SK-N-SH (cell line): ENCODE results near the gene MPDU1. TPM values are rescaled to one million over a fixed set of nuclear protein-coding genes. Genes with fewer than 3 reads are reported as not detected.

Source experiments
- CTCF ChIA-PET: fragments of 300-600, 350-600 bp; formaldehyde crosslinking; extraction: SDS; loops from one replicate; lab custom pipeline; 2021; lab: Yijun Ruan, JAX
- POLR2A ChIA-PET: fragments of 350-600 bp; sonication (Branson Sonifier 250); formaldehyde crosslinking; extraction: SDS; loops from one replicate; lab custom pipeline; 2020; ENCODE audit warnings: antibody characterized with exemption, inconsistent platforms; lab: Yijun Ruan, JAX
- DNase-seq: peaks from one replicate; pipeline ENCODE4 v3.0.0; 2012
- H2AFZ ChIP-seq: fragments of 200-600 bp; sonication (generic); 2 replicates; pipeline ENCODE4 v1.8.1; 2016; ENCODE audit warnings: antibody characterized with exemption, mild to moderate bottlenecking, low read depth
- H3F3A ChIP-seq: fragments of 200-600 bp; sonication (generic); replicated peaks from 2 replicates; pipeline ENCODE3; 2016; ENCODE audit warnings: antibody characterized with exemption, mild to moderate bottlenecking; ENCODE audit not compliant: insufficient read depth
- H3K27ac ChIP-seq, 2 experiments: fragments of 200-500 bp in 1 of 2; fragments of 200-600 bp in 1 of 2; sonication (Bioruptor generic) in 1 of 2; sonication (generic), shearing (Covaris generic) in 1 of 2; 2 replicates each; pipeline versions ENCODE4 v1.5.1 to v1.6.1; 2014 to 2016; ENCODE audit warnings: low read depth in 2 of 2, inconsistent platforms in 1 of 2, low read length in 1 of 2, mild to moderate bottlenecking in 1 of 2, mixed read lengths in 1 of 2
- H3K27me3 ChIP-seq: fragments of 200-600 bp; sonication (generic), shearing (Covaris generic); 2 replicates; pipeline ENCODE4 v1.6.1; 2016; ENCODE audit warnings: mixed run types; ENCODE audit not compliant: insufficient read depth
- H3K36me3 ChIP-seq, 2 experiments: fragments of 200-500 bp in 1 of 2; fragments of 200-600 bp in 1 of 2; sonication (Bioruptor generic) in 1 of 2; sonication (generic) in 1 of 2; replicated peaks in 1 of 2; 2 replicates each; pipeline versions ENCODE3 to v1.5.1; 2014 to 2016; ENCODE audit warnings: low read length in 1 of 2, mild to moderate bottlenecking in 1 of 2; ENCODE audit not compliant: insufficient read depth in 2 of 2, control insufficient read depth in 1 of 2
- H3K4me1 ChIP-seq, 2 experiments: fragments of 200-500 bp in 1 of 2; fragments of 200-600 bp in 1 of 2; sonication (Bioruptor generic) in 1 of 2; sonication (generic), shearing (Covaris generic) in 1 of 2; 2 replicates each; pipeline versions ENCODE4 v1.5.1 to v1.6.1; 2014 to 2016; ENCODE audit warnings: low read depth in 1 of 2, low read length in 1 of 2, mixed run types in 1 of 2; ENCODE audit not compliant: insufficient read depth in 2 of 2, control insufficient read depth in 1 of 2
- H3K4me2 ChIP-seq: fragments of 200-600 bp; sonication (generic), shearing (Covaris generic); 2 replicates; pipeline ENCODE4 v1.6.1; 2017; ENCODE audit warnings: mixed run types
- H3K4me3 ChIP-seq, 2 experiments: fragments of 200-500 bp in 1 of 2; fragments of 200-600 bp in 1 of 2; sonication (Bioruptor generic) in 1 of 2; sonication (generic), shearing (Covaris generic) in 1 of 2; 2 replicates each; pipeline versions ENCODE4 v1.5.1 to v1.8.1; 2014 to 2016; ENCODE audit warnings: low read depth in 2 of 2, inconsistent platforms in 1 of 2, low read length in 1 of 2, mild to moderate bottlenecking in 1 of 2, mixed read lengths in 1 of 2, moderate library complexity in 1 of 2
- H3K79me2 ChIP-seq: fragments of 200-600 bp; sonication (generic); 2 replicates; pipeline ENCODE4 v1.8.1; 2017; ENCODE audit warnings: mild to moderate bottlenecking; ENCODE audit not compliant: insufficient read depth
- H3K9ac ChIP-seq: fragments of 200-600 bp; sonication (generic); 2 replicates; pipeline ENCODE4 v1.6.1; 2017; ENCODE audit warnings: mixed run types
- H3K9me2 ChIP-seq: fragments of 200-600 bp; sonication (generic); 2 replicates; pipeline ENCODE4 v1.6.1; 2017; ENCODE audit warnings: mixed run types
- H3K9me3 ChIP-seq: fragments of 200-600 bp; sonication (generic); 2 replicates; pipeline ENCODE4 v1.6.1; 2017; ENCODE audit warnings: mixed run types, mild to moderate bottlenecking, moderate library complexity
- H4K20me1 ChIP-seq: fragments of 200-600 bp; sonication (generic); 2 replicates; pipeline ENCODE4 v1.6.1; 2017; ENCODE audit warnings: mild to moderate bottlenecking, mixed run types; ENCODE audit not compliant: insufficient read depth
- EP300 ChIP-seq, 2 experiments: IDR thresholded peaks; 2 replicates each; pipeline versions ENCODE4 v1.4.0 to v1.6.1; 2012; ENCODE audit warnings: borderline replicate concordance in 1 of 2, low read depth in 1 of 2, low read length in 1 of 2
- EZH2phosphoT487 ChIP-seq: fragments of 200-600 bp; sonication (generic); IDR thresholded peaks from 2 replicates; pipeline ENCODE4 v1.6.1; 2017; ENCODE audit warnings: low read depth, mixed run types, mild to moderate bottlenecking, antibody characterized with exemption, moderate library complexity, borderline replicate concordance
- FOSL2 ChIP-seq: IDR thresholded peaks from 2 replicates; pipeline ENCODE4 v1.4.0; 2012; ENCODE audit warnings: low read depth, mild to moderate bottlenecking, moderate library complexity, borderline replicate concordance
- FOXJ3 ChIP-seq: sonication (generic); formaldehyde crosslinking; IDR thresholded peaks from 2 replicates; pipeline ENCODE4 v1.5.1; 2020; ENCODE audit warnings: mild to moderate bottlenecking, missing genetic modification reagents
- FOXM1 ChIP-seq: IDR thresholded peaks from 2 replicates; pipeline ENCODE4 v1.4.0; 2012; ENCODE audit warnings: low read depth, mild to moderate bottlenecking
- GATA2 ChIP-seq: sonication (generic); formaldehyde crosslinking; IDR thresholded peaks from 2 replicates; pipeline ENCODE4 v1.5.0; 2020; ENCODE audit warnings: mild to moderate bottlenecking, missing genetic modification reagents
- MXI1 ChIP-seq: IDR thresholded peaks from 2 replicates; pipeline ENCODE4 v1.6.1; 2012; ENCODE audit warnings: mild to moderate bottlenecking, low read depth, low read length, improper control_type of control experiment
- POLR2AphosphoS5 ChIP-seq: IDR thresholded peaks from 2 replicates; pipeline ENCODE4 v1.6.1; 2012; ENCODE audit warnings: low read depth, low read length
- RAD21 ChIP-seq: IDR thresholded peaks from 2 replicates; pipeline ENCODE4 v1.6.1; 2012; ENCODE audit warnings: mild to moderate bottlenecking, low read length
- RCOR1 ChIP-seq: fragments of 150-350 bp; IDR thresholded peaks from 2 replicates; pipeline ENCODE4 v1.6.1; 2017; ENCODE audit warnings: antibody characterized with exemption, low read length
- SIN3A ChIP-seq: IDR thresholded peaks from 2 replicates; pipeline ENCODE4 v1.6.1; 2012; ENCODE audit warnings: low read depth, mild to moderate bottlenecking, low read length, moderate library complexity, borderline replicate concordance
- SMC3 ChIP-seq: IDR thresholded peaks from 2 replicates; pipeline ENCODE4 v1.6.1; 2012; ENCODE audit warnings: low read depth, low read length, improper control_type of control experiment
- TAF1 ChIP-seq: IDR thresholded peaks from 2 replicates; pipeline ENCODE4 v1.6.1; 2012; ENCODE audit warnings: low read depth, mild to moderate bottlenecking, low read length, moderate library complexity, borderline replicate concordance
- TCF12 ChIP-seq: IDR thresholded peaks from 2 replicates; pipeline ENCODE4 v1.4.0; 2012
- TEAD4 ChIP-seq: IDR thresholded peaks from 2 replicates; pipeline ENCODE4 v1.4.0; 2012; ENCODE audit warnings: mild to moderate bottlenecking, borderline replicate concordance; ENCODE audit not compliant: insufficient read depth
- YY1 ChIP-seq: IDR thresholded peaks from 2 replicates; pipeline ENCODE4 v1.4.0; 2012; ENCODE audit warnings: low read depth, mild to moderate bottlenecking
- WGBS: methylation state at CpG from one replicate; pipeline ENCODE4 v1.1.6; 2017; ENCODE audit warnings: low lambda C conversion rate; 5-methylcytosine and 5-hydroxymethylcytosine counted together
- polyA plus RNA-seq, 3 experiments: library from polyadenylated mRNA; depleted of rRNA; stranded (reverse); fragments of >200 nt; gene quantifications; 2 replicates each; pipeline ENCODE4 v1.2.3, GENCODE V29; 2012
- TF ChIP-seq, protein P1 (sequence below): fragments of 150-350 bp; IDR thresholded peaks from 2 replicates; pipeline ENCODE4 v1.6.1; 2016; ENCODE audit warnings: mild to moderate bottlenecking, low read depth, low read length
- TF ChIP-seq, protein P2 (sequence below): IDR thresholded peaks from 2 replicates; pipeline ENCODE4 v1.6.1; 2012; ENCODE audit warnings: mild to moderate bottlenecking, low read depth, low read length, moderate library complexity
- TF ChIP-seq, protein P3 (sequence below): IDR thresholded peaks from 2 replicates; pipeline ENCODE4 v1.4.0; 2012; ENCODE audit warnings: low read depth, borderline replicate concordance

Gene MPDU1
- polyA plus RNA-seq, 1 of the 3 experiments (the other 2 are of a cell fraction): 126 TPM

DNA sequence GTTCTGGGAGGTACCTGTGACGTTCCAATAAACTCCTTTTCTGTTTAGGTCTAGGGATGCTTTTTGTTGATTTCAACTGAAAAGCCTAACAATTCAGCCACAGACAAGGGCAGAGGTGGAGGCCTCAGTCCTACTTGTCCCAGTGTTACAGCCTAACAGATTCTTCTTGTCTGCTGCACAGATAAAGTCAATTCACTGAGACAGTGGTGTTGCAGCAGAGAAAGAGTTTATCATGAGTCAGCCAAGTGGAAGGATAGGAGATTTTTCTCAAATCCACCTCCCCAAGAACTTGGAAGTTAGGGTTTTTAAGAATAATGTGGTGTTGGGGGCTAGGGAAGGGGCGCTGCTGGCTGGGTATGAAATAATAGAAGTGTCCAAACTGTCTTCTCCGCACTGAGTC is 45.6 kb upstream of the MPDU1 start:
- H3K4me1 ChIP-seq: no peaks in the 10 kb centered on the region
- ChIA-PET POLR2A (interaction anchor here (1.2 kb wide), 1 partner anchor 22 kb away, joined by 3 read pairs; no protein-coding TSS in a partner anchor), CTCF (interaction anchor here (6.8 kb wide), 1 partner anchor 23 kb away, joined by 32 read pairs; the partner anchor contains the start of gene SENP3)
- H3K9ac ChIP-seq: no peak overlapping the region
- no peaks in the 10 kb centered on the region for H3K36me3 ChIP-seq
- peaks cover 3% of the 10 kb centered on the region; the same call in 1 of the 2 replicates for H3K9me3 ChIP-seq
- DNase-seq: no peak
- H3K4me3 ChIP-seq: no peak overlapping the region
- no peaks in the 10 kb centered on the region for H3K27me3 ChIP-seq
- H3F3A ChIP-seq: no peaks in the 10 kb centered on the region
- TF ChIP-seq EP300 (IDR thresholded peaks at IDR 0.05; ENCODE audit: borderline replicate concordance in 1 of 2, low read depth in 1 of 2, low read length in 1 of 2): no peak
- no peak for TF ChIP-seq YY1
- TF ChIP-seq FOXJ3 (CRISPR knock-in tag): no peak
- no peak for TF ChIP-seq RCOR1
- TF ChIP-seq, protein P1, sequence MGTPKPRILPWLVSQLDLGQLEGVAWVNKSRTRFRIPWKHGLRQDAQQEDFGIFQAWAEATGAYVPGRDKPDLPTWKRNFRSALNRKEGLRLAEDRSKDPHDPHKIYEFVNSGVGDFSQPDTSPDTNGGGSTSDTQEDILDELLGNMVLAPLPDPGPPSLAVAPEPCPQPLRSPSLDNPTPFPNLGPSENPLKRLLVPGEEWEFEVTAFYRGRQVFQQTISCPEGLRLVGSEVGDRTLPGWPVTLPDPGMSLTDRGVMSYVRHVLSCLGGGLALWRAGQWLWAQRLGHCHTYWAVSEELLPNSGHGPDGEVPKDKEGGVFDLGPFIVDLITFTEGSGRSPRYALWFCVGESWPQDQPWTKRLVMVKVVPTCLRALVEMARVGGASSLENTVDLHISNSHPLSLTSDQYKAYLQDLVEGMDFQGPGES: no peak
- no peak for TF ChIP-seq TEAD4
- TF ChIP-seq, protein P2, sequence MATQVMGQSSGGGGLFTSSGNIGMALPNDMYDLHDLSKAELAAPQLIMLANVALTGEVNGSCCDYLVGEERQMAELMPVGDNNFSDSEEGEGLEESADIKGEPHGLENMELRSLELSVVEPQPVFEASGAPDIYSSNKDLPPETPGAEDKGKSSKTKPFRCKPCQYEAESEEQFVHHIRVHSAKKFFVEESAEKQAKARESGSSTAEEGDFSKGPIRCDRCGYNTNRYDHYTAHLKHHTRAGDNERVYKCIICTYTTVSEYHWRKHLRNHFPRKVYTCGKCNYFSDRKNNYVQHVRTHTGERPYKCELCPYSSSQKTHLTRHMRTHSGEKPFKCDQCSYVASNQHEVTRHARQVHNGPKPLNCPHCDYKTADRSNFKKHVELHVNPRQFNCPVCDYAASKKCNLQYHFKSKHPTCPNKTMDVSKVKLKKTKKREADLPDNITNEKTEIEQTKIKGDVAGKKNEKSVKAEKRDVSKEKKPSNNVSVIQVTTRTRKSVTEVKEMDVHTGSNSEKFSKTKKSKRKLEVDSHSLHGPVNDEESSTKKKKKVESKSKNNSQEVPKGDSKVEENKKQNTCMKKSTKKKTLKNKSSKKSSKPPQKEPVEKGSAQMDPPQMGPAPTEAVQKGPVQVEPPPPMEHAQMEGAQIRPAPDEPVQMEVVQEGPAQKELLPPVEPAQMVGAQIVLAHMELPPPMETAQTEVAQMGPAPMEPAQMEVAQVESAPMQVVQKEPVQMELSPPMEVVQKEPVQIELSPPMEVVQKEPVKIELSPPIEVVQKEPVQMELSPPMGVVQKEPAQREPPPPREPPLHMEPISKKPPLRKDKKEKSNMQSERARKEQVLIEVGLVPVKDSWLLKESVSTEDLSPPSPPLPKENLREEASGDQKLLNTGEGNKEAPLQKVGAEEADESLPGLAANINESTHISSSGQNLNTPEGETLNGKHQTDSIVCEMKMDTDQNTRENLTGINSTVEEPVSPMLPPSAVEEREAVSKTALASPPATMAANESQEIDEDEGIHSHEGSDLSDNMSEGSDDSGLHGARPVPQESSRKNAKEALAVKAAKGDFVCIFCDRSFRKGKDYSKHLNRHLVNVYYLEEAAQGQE: no peak
- no peak for TF ChIP-seq TCF12
- TF ChIP-seq RAD21: no peak
- TF ChIP-seq SMC3: no peak
- no peak for TF ChIP-seq FOXM1
- no peak for TF ChIP-seq MXI1
- no peak for TF ChIP-seq EZH2phosphoT487
- TF ChIP-seq FOSL2: no peak
- no peak for TF ChIP-seq SIN3A
- no peak for TF ChIP-seq GATA2
- no peak for TF ChIP-seq TAF1
- TF ChIP-seq, protein P3, sequence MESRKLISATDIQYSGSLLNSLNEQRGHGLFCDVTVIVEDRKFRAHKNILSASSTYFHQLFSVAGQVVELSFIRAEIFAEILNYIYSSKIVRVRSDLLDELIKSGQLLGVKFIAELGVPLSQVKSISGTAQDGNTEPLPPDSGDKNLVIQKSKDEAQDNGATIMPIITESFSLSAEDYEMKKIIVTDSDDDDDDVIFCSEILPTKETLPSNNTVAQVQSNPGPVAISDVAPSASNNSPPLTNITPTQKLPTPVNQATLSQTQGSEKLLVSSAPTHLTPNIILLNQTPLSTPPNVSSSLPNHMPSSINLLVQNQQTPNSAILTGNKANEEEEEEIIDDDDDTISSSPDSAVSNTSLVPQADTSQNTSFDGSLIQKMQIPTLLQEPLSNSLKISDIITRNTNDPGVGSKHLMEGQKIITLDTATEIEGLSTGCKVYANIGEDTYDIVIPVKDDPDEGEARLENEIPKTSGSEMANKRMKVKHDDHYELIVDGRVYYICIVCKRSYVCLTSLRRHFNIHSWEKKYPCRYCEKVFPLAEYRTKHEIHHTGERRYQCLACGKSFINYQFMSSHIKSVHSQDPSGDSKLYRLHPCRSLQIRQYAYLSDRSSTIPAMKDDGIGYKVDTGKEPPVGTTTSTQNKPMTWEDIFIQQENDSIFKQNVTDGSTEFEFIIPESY: no peak
- no peak for TF ChIP-seq POLR2AphosphoS5
- no peak overlapping the region for H3K4me2 ChIP-seq
- no peaks in the 10 kb centered on the region for H4K20me1 ChIP-seq
- no peak overlapping the region for H3K27ac ChIP-seq
- no peaks in the 10 kb centered on the region for H3K9me2 ChIP-seq
- 45% methylated on average over 3 of the region's 3 CpGs for WGBS
- no peaks in the 10 kb centered on the region for H3K79me2 ChIP-seq
- H2AFZ ChIP-seq: no peak overlapping the region
